GM12878 (cell line): Measurements from ENCODE around the gene ERC2. TPM values are rescaled to one million over a fixed set of nuclear protein-coding genes. Genes with fewer than 3 reads are reported as not detected.

Experiments
- ATAC-seq: fragments of 200-7000 bp; cut with Tn5 transposase; 3 replicates; pipeline ENCODE4 v1.9.1; 2020; ENCODE audit warnings: mild to moderate bottlenecking, moderate library complexity
- BruUV-seq: library from RNA; stranded (reverse); fragments of 400-500 nt; replicated peaks from 2 replicates; lab custom pipeline; 2021; lab: Mats Ljungman, UMichigan
- CTCF ChIA-PET: fragments of 300-600 bp; sonication (Branson Sonifier 250); formaldehyde crosslinking; extraction: SDS; loops from one replicate; lab custom pipeline; 2021; ENCODE audit warnings: inconsistent platforms; lab: Yijun Ruan, JAX
- POLR2A ChIA-PET: fragments of 350-600 bp; formaldehyde crosslinking; extraction: SDS; loops from one replicate; lab custom pipeline; 2021; ENCODE audit warnings: inconsistent platforms; lab: Charles Lee
- RAD21 ChIA-PET: fragments of 300-600 bp; sonication (Branson Sonifier 250); formaldehyde crosslinking; loops from one replicate; lab custom pipeline; 2023; ENCODE audit warnings: antibody characterized with exemption; ENCODE audit not compliant: unreplicated experiment; lab: Charles Lee
- SMC1A ChIA-PET: fragments of 300-600 bp; sonication (Branson Sonifier 250); formaldehyde crosslinking; loops from one replicate; lab custom pipeline; 2023; ENCODE audit not compliant: unreplicated experiment, uncharacterized antibody; lab: Charles Lee
- DNase-seq: peaks from one replicate; pipeline ENCODE4 v3.0.0-alpha.2; 2011; ENCODE audit warnings: low read depth, low spot score
- FAIRE-seq: peaks from 3 replicates; lab custom pipeline; 2011; peaks lifted over from hg19 to GRCh38; lab: Jason Lieb, UNC
- H2AFZ ChIP-seq: 2 replicates; pipeline ENCODE4 v1.6.0; 2011; ENCODE audit warnings: low read depth, low read length, control low read depth; ENCODE audit not compliant: control insufficient read depth
- H3K27ac ChIP-seq: 2 replicates; pipeline ENCODE4 v1.5.1; 2011; ENCODE audit warnings: control low read depth; ENCODE audit not compliant: control insufficient read depth, insufficient read depth
- H3K27me3 ChIP-seq, 2 experiments: replicated peaks in 1 of 2; 2 replicates each; pipeline versions ENCODE4 v1.6.0 to v1.6.1; 2011; ENCODE audit warnings: low read length in 1 of 2; ENCODE audit not compliant: control insufficient read depth in 2 of 2, insufficient read depth in 2 of 2
- H3K36me3 ChIP-seq, 2 experiments: 2 replicates each; pipeline ENCODE4 v1.5.1; 2011; ENCODE audit warnings: low read length in 1 of 2; ENCODE audit not compliant: control insufficient read depth in 2 of 2, insufficient read depth in 2 of 2
- H3K4me1 ChIP-seq: 2 replicates; pipeline ENCODE4 v1.6.1; 2011; ENCODE audit warnings: mild to moderate bottlenecking, low read length, moderate library complexity, mixed read lengths; ENCODE audit not compliant: control insufficient read depth, insufficient read depth
- H3K4me2 ChIP-seq: 2 replicates; pipeline ENCODE4 v1.6.0; 2011; ENCODE audit warnings: control low read depth; ENCODE audit not compliant: control insufficient read depth, insufficient read depth
- H3K4me3 ChIP-seq: fragments of 200-600 bp; sonication (generic); 2 replicates; pipeline ENCODE4 v1.5.1; 2016
- H3K79me2 ChIP-seq: 2 replicates; pipeline ENCODE4 v1.6.0; 2011; ENCODE audit warnings: low read length; ENCODE audit not compliant: control insufficient read depth, insufficient read depth
- H3K9ac ChIP-seq: 2 replicates; pipeline ENCODE4 v1.8.0; 2011; ENCODE audit warnings: low read length, control low read depth, mixed read lengths; ENCODE audit not compliant: control insufficient read depth, insufficient read depth
- H3K9me3 ChIP-seq: replicated peaks from 3 replicates; pipeline ENCODE4 v1.5.1; 2011; ENCODE audit warnings: mild to moderate bottlenecking, low read length; ENCODE audit not compliant: control insufficient read depth, insufficient read depth
- H4K20me1 ChIP-seq: 2 replicates; pipeline ENCODE4 v1.6.0; 2011; ENCODE audit not compliant: control insufficient read depth, insufficient read depth
- BCLAF1 ChIP-seq: fragments of 450-650 bp; IDR thresholded peaks from 2 replicates; pipeline ENCODE4 v1.6.1; 2017; ENCODE audit warnings: antibody characterized with exemption, mild to moderate bottlenecking, moderate library complexity
- KAT2A ChIP-seq: conservative IDR thresholded peaks from 2 replicates; pipeline ENCODE4 v1.6.1; 2011; ENCODE audit warnings: low read depth, low read length; ENCODE audit not compliant: control insufficient read depth
- MAX ChIP-seq: IDR thresholded peaks from 2 replicates; pipeline ENCODE4 v1.6.1; 2012; ENCODE audit warnings: low read depth, low read length, improper control_type of control experiment
- NFXL1 ChIP-seq: fragments of 450-650 bp; IDR thresholded peaks from 2 replicates; pipeline ENCODE4 v1.6.1; 2017; ENCODE audit warnings: antibody characterized with exemption, mild to moderate bottlenecking, borderline replicate concordance
- NFYB ChIP-seq: IDR thresholded peaks from 2 replicates; pipeline ENCODE4 v1.6.1; 2011; ENCODE audit warnings: low read depth, mild to moderate bottlenecking, low read length, improper control_type of control experiment, moderate library complexity; ENCODE audit not compliant: insufficient read depth
- POU2F2 ChIP-seq: IDR thresholded peaks from 3 replicates; pipeline ENCODE4 v1.6.1; 2011; ENCODE audit warnings: low read depth, mild to moderate bottlenecking, low read length, borderline replicate concordance
- SMAD5 ChIP-seq: IDR thresholded peaks from 2 replicates; pipeline ENCODE4 v1.6.1; 2016; ENCODE audit warnings: antibody characterized with exemption, low read depth
- TARDBP ChIP-seq: IDR thresholded peaks from 2 replicates; pipeline ENCODE4 v1.6.1; 2016; ENCODE audit warnings: borderline replicate concordance
- ZNF384 ChIP-seq: IDR thresholded peaks from 2 replicates; pipeline ENCODE4 v1.6.1; 2012; ENCODE audit warnings: low read depth, mild to moderate bottlenecking, low read length, improper control_type of control experiment, borderline replicate concordance
- WGBS: methylation state at CpG from one replicate; pipeline ENCODE4 v1.1.6; 2016; ENCODE audit warnings: low lambda C conversion rate; ENCODE audit not compliant: insufficient replicate concordance, insufficient coverage; ENCODE audit errors: missing lambda C conversion rate; 5-methylcytosine and 5-hydroxymethylcytosine counted together
- in situ Hi-C: fragments of 300-500 bp; cut with MboI; formaldehyde crosslinking; loops from 9 replicates; pipeline ENCODE4 v1.14.3; 2018; ENCODE audit warnings: mixed read lengths
- intact Hi-C: fragments of 100-400 bp; cut with micrococcal nuclease; formaldehyde crosslinking; loops from one replicate; pipeline ENCODE4 v1.14.2; 2022; ENCODE audit not compliant: unreplicated experiment
- polyA plus RNA-seq, 11 experiments: library from polyadenylated mRNA; depleted of rRNA in 4 of 11; unstranded in 6 of 11; stranded (reverse) in 5 of 11; fragments of >200 nt; fragmentation: Nextera tagmentation in 4 of 11; fragmentation: Illumina TruSeq in 1 of 11; extraction: Ambion mirVana in 4 of 11; extraction: Trizol in 1 of 11; gene quantifications; 1 replicate in 1 of 11; 2 replicates in 10 of 11; pipeline versions ENCODE4 v1.2.1 to v1.2.3, GENCODE V29; 2011 to 2016; ENCODE audit warnings: inconsistent platforms in 2 of 11, missing spikeins in 2 of 11, low read depth in 1 of 11
- total RNA-seq, 4 experiments: library from RNA; depleted of rRNA in 3 of 4; stranded (reverse); fragments of >200 nt in 3 of 4; fragmentation: Illumina TruSeq in 1 of 4; extraction: Trizol in 1 of 4; gene quantifications; 2 replicates each; pipeline versions ENCODE4 v1.2.1 to v1.2.3, GENCODE V29; 2013 to 2021

ERC2 gene
- total and polyA plus RNA-seq, 10 of the 15 experiments (the other 5 are each of a cell fraction or from before 2014, with no cell fraction given) = 0.06 to 1.4 (median 0.12) TPM; not detected in 3

- TF ChIP-seq MAX = no peak
These were observed 15.9 kb upstream of the ERC2 start (continued) for GRCh38 chr3:56484122-56484521.

- no peaks in the 10 kb centered on the region for H3K4me1 ChIP-seq
- ChIA-PET RAD21 (no interaction called here), SMC1A (no interaction called here), POLR2A (no interaction called here), CTCF (no interaction called here)
- in situ Hi-C loops = no loop called here
- ATAC-seq (no peak), DNase-seq (no peak), FAIRE-seq (no peak)
- H3K27ac ChIP-seq = no peak overlapping the region
- H3K9ac ChIP-seq = no peak overlapping the region
- H3K4me2 ChIP-seq = no peak overlapping the region
- H3K36me3 ChIP-seq = no peaks in the 10 kb centered on the region
- WGBS = 18% methylated on average over 3 of the region's 3 CpGs
- no peak overlapping the region for H2AFZ ChIP-seq
- H3K4me3 ChIP-seq = no peak overlapping the region
- no peaks in the 10 kb centered on the region; a peak in 1 of 4 replicates for H3K27me3 ChIP-seq
- intact Hi-C loops = no loop called here
- TF ChIP-seq NFYB = no peak
- TF ChIP-seq TARDBP = no peak
- TF ChIP-seq KAT2A = no peak
- TF ChIP-seq SMAD5 = no peak
- no peak for TF ChIP-seq ZNF384
- no peak for TF ChIP-seq NFXL1
- TF ChIP-seq BCLAF1 = no peak
- no peak for TF ChIP-seq POU2F2
- H4K20me1 ChIP-seq = no peaks in the 10 kb centered on the region
- no peaks in the 10 kb centered on the region for H3K79me2 ChIP-seq
- H3K9me3 ChIP-seq = no peaks in the 10 kb centered on the region
- BruUV-seq = no TSS peak
These were observed 9.4 kb upstream of the ERC2 start for GRCh38 chr3:56477646-56478045.
